Measurements from ENCODE around the gene GID8. TPM values are rescaled to one million over a fixed set of nuclear protein-coding genes. Genes with fewer than 3 reads are reported as not detected.

Gene GID8
- total and polyA plus RNA-seq, 9 donors: 23.6 to 54.3 (median 43.3) TPM

- no peak for DNase-seq
- Histone ChIP-seq H3K9me3 (no peaks in the 10 kb centered on the region), H3K4me3 (no peak overlapping the region), H3K4me1 (ENCODE audit: insufficient read depth) (peaks cover 5% of the 10 kb centered on the region), H3K36me3 (no peaks in the 10 kb centered on the region), H3K27me3 (no peaks in the 10 kb centered on the region), H3K27ac (no peak overlapping the region)
- 25 to 44% (median 29%) methylated on average over 19 to 33 of the region's 33 CpGs for WGBS, 3 donors
- intact Hi-C loops (cut with DNase I): loop anchor here in 1 of 4 donors (2.0 kb wide), 1 partner anchor 74 kb away; no protein-coding TSS in a partner anchor
- TF ChIP-seq CTCF (IDR thresholded peaks at IDR 0.05) (no peak), POLR2A (IDR thresholded peaks at IDR 0.05) (no peak), EP300 (IDR thresholded peaks at IDR 0.05) (no peak)
These were observed 32.6 kb downstream of the GID8 start for GRCh38 chr20:62970307-62971210.

GRCh38 chr20:62971211-62971949, 33.4 kb downstream of the GID8 start:
- Histone ChIP-seq H3K4me1 (ENCODE audit: insufficient read depth) (peaks cover 5% of the 10 kb centered on the region), H3K27ac (no peak overlapping the region), H3K9me3 (no peaks in the 10 kb centered on the region), H3K27me3 (no peaks in the 10 kb centered on the region), H3K4me3 (no peak overlapping the region), H3K36me3 (no peaks in the 10 kb centered on the region)
- 53 to 60% (median 58%) methylated on average over 10 of the region's 10 CpGs for WGBS, 3 donors
- intact Hi-C loops (cut with DNase I): loop anchor here in 1 of 4 donors (2.0 kb wide), 1 partner anchor 75 kb away; no protein-coding TSS in a partner anchor
- no peak for DNase-seq
- TF ChIP-seq POLR2A (IDR thresholded peaks at IDR 0.05) (no peak), CTCF (IDR thresholded peaks at IDR 0.05) (no peak), EP300 (IDR thresholded peaks at IDR 0.05) (no peak)

GRCh38 chr20:62971950-62972844, 34.2 kb downstream of the GID8 start:
- no peak overlapping the region for H3K27ac ChIP-seq
- H3K9me3 ChIP-seq: no peaks in the 10 kb centered on the region
- 3 to 4% (median 4%) methylated on average over 38 of the region's 38 CpGs for WGBS, 3 donors
- peaks cover 5% of the 10 kb centered on the region for H3K4me1 ChIP-seq (ENCODE audit: insufficient read depth)
- peak; percentile 78 to 87 (median 81) for TF ChIP-seq CTCF (IDR thresholded peaks at IDR 0.05)
- TF ChIP-seq POLR2A (IDR thresholded peaks at IDR 0.05): no peak
- TF ChIP-seq EP300 (IDR thresholded peaks at IDR 0.05): no peak
- peak; percentile 81 to 90 (median 84) for DNase-seq
- H3K36me3 ChIP-seq: no peaks in the 10 kb centered on the region
- intact Hi-C loops (cut with DNase I): loop anchor here in 2 of 4 donors (2.0 kb wide), 3 partner anchors 37 to 75 kb away; no protein-coding TSS in a partner anchor
- no peaks in the 10 kb centered on the region for H3K27me3 ChIP-seq
- H3K4me3 ChIP-seq: no peak overlapping the region
